Thymus (tissue), 11 donors: Measurements from ENCODE around the gene PPP1R7. TPM values are rescaled to one million over a fixed set of nuclear protein-coding genes. Genes with fewer than 3 reads are reported as not detected.

Experiments
- DNase-seq, 9 donors: peaks; one replicate each; pipeline ENCODE4 v3.0.0-alpha.2; 2013; ENCODE audit warnings: low spot score in 9 of 9, low read depth in 6 of 9, missing footprints in 1 of 9
- H3K27ac ChIP-seq, 2 donors: one replicate each; pipeline ENCODE4 v1.5.1; 2013; ENCODE audit warnings: control low read depth in 1 of 2, low read depth in 1 of 2, low read length in 1 of 2, mild to moderate bottlenecking in 1 of 2, moderate library complexity in 1 of 2
- H3K27me3 ChIP-seq, 2 donors: one replicate each; pipeline ENCODE4 v1.5.1; 2013; ENCODE audit warnings: low read length in 1 of 2; ENCODE audit not compliant: control insufficient read depth in 2 of 2, insufficient read depth in 1 of 2
- H3K36me3 ChIP-seq, 2 donors: one replicate each; pipeline ENCODE4 v1.5.1; 2013; ENCODE audit warnings: low read length in 1 of 2, mild to moderate bottlenecking in 1 of 2, moderate library complexity in 1 of 2; ENCODE audit not compliant: control insufficient read depth in 2 of 2, insufficient read depth in 2 of 2
- H3K4me1 ChIP-seq, 2 donors: one replicate each; pipeline ENCODE4 v1.5.1; 2013; ENCODE audit warnings: low read length in 2 of 2; ENCODE audit not compliant: control insufficient read depth in 2 of 2, insufficient read depth in 2 of 2
- H3K4me3 ChIP-seq, 2 donors: one replicate each; pipeline ENCODE4 v1.5.1; 2013; ENCODE audit warnings: low read length in 2 of 2, control low read depth in 1 of 2, mild to moderate bottlenecking in 1 of 2
- H3K9me3 ChIP-seq, 2 donors: one replicate each; pipeline ENCODE4 v1.5.1; 2013; ENCODE audit warnings: low read length in 1 of 2, mild to moderate bottlenecking in 1 of 2; ENCODE audit not compliant: control insufficient read depth in 2 of 2, insufficient read depth in 1 of 2
- WGBS: extraction: QIAGEN DNeasy Blood & Tissue Kit; methylation state at CpG from one replicate; pipeline ENCODE4 v1.1.7; 2013; 5-methylcytosine and 5-hydroxymethylcytosine counted together
- polyA plus RNA-seq: library from polyadenylated mRNA; stranded (reverse); fragments of 200-250 nt; gene quantifications from one replicate; pipeline ENCODE4 v1.2.3, GENCODE V29; 2013
- total RNA-seq: library from RNA; stranded (reverse); fragments of 120-200 nt; gene quantifications from one replicate; pipeline ENCODE4 v1.2.4, GENCODE V29; 2013
- donor health status: healthy.

The PPP1R7 gene
- total and polyA plus RNA-seq, 2 donors = 63.7 to 78.9 TPM

DNA sequence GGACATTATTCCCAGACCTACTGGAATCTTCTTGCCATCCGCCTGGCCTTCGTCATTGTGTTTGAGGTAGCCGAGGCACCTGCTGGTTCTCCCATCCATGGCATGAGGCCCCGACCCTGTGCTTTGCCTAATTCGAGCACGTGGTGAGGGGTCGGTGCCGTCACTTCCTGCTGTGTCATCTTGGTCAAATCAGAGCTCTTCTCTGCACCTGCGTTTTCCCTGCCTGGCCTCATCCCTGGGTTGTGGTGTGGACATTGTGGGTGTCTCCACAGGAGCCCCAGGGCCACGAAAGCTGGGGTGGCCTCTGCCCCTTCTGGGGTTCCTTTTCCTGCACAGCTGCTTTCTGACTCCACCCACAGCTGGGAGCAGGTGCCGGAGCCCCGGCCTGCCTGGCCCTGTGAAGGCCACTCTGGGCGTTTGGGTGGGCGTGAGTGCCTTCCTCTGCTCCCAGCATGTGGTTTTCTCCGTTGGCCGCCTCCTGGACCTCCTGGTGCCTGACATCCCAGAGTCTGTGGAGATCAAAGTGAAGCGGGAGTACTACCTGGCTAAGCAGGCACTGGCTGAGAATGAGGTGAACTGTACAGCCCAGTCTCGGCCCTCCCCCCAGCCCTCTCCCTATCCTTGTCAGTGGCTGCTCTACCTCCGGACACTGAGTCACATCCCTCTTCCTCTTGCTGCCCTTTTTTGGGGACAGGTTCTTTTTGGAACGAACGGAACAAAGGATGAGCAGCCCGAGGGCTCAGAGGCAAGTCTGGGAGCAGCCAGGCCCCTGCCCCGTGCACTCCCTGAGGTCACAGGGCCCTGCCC lies 73.1 kb downstream of the PPP1R7 start:
- 55% methylated on average over 23 of the region's 23 CpGs for WGBS
- no peak for DNase-seq
- Histone ChIP-seq H3K27ac (no peak overlapping the region), H3K9me3 (peaks cover 0 to 4% of the 10 kb centered on the region in 2 donors), H3K4me1 (peaks cover 3 to 9% of the 10 kb centered on the region in 2 donors), H3K36me3 (peaks cover 17 to 21% of the 10 kb centered on the region in 2 donors), H3K27me3 (peaks cover 8 to 24% of the 10 kb centered on the region in 2 donors), H3K4me3 (no peak overlapping the region)

DNA sequence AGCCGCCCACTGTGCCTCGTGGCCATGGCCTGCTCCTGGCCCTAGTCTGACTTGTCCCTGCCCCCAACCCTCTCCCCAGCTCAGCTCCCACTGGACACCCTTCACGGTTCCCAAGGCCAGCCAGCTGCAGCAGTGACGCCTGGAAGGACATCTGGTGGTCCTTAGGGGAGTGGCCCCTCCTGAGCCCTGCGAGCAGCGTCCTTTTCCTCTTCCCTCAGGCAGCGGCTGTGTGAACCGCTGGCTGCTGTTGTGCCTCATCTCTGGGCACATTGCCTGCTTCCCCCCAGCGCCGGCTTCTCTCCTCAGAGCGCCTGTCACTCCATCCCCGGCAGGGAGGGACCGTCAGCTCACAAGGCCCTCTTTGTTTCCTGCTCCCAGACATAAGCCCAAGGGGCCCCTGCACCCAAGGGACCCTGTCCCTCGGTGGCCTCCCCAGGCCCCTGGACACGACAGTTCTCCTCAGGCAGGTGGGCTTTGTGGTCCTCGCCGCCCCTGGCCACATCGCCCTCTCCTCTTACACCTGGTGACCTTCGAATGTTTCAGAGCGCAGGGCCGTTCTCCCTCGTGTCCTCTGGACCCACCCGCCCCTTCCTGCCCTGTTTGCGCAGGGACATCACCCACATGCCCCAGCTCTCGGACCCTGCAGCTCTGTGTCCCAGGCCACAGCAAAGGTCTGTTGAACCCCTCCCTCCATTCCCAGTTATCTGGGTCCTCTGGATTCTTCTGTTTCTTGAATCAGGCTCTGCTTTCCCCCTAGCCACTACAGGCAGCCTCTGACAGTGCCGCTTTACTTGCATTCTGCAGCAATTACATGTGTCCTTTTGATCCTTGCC lies 74.0 kb downstream of the PPP1R7 start:
- peaks cover 0 to 4% of the 10 kb centered on the region in 2 donors for H3K9me3 ChIP-seq
- H3K27me3 ChIP-seq = peaks cover 6 to 16% of the 10 kb centered on the region in 2 donors
- no peak overlapping the region for H3K4me3 ChIP-seq
- H3K27ac ChIP-seq = no peak overlapping the region
- WGBS = 88% methylated on average over 26 of the region's 26 CpGs
- H3K36me3 ChIP-seq = peaks cover 25 to 29% of the 10 kb centered on the region in 2 donors
- DNase-seq = no peak
- H3K4me1 ChIP-seq = peaks cover 0 to 6% of the 10 kb centered on the region in 2 donors

DNA sequence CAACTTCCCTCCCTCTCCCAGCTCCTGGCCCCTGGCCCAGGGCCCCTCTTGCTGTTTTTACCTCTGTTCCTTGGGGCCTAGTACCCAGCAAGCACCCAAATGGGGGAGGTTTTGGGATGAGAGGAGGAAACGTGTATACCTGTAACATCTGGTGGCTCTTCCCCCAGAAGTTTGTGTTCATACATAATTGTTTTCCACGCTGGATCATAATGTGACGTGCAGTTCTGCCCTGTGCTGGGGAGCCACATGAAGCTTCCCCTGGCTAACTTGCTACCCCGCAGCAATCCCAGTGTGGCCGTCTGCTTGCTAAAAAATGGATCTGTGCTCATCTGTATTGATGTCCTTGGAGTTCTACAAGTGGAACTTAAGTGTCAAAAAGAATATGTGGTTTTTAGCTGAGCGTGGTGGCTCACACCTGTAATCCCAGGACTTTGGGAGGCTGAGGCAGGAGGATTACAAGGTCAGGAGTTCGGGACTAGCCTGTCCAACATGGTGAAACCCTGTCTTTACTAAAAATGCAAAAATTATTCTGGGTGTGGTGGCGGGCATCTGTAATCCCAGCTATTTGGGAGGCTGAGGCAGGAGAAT lies 74.7 kb downstream of the PPP1R7 start:
- 84% methylated on average over 8 of the region's 8 CpGs for WGBS
- no peak overlapping the region for H3K4me3 ChIP-seq
- H3K36me3 ChIP-seq = peaks cover 32 to 35% of the 10 kb centered on the region in 2 donors
- no peak for DNase-seq
- H3K27ac ChIP-seq = no peak overlapping the region
- peaks cover 0 to 4% of the 10 kb centered on the region in 2 donors for H3K9me3 ChIP-seq
- H3K4me1 ChIP-seq = peaks cover 0 to 6% of the 10 kb centered on the region in 2 donors
- H3K27me3 ChIP-seq = peaks cover 0 to 8% of the 10 kb centered on the region in 2 donors

DNA sequence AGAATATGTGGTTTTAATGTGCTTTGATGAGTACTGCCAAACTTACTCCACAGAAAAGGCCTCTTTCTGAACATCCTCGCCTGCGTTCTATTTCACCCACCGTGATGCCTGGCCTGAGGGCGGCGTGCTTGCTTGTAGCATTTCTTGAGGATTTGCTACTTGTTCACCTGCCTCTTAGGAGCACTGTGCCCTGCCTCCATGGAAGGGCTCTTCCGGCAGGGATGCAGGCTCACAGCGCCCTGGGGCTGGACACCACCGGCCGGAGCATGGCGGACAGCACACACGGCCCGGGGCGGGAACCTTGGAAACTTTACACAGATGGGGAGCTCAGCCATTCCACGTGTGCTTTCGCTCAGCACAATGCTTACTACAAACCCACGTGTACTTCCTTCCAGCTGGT lies 75.3 kb downstream of the PPP1R7 start:
- Histone ChIP-seq H3K9me3 (peaks cover 0 to 4% of the 10 kb centered on the region in 2 donors), H3K27me3 (peaks cover 0 to 2% of the 10 kb centered on the region in 2 donors), H3K4me3 (no peak overlapping the region), H3K36me3 (peaks cover 38 to 41% of the 10 kb centered on the region in 2 donors), H3K27ac (no peak overlapping the region), H3K4me1 (peaks cover 0 to 6% of the 10 kb centered on the region in 2 donors)
- no peak for DNase-seq
- 96% methylated on average over 16 of the region's 16 CpGs for WGBS

DNA sequence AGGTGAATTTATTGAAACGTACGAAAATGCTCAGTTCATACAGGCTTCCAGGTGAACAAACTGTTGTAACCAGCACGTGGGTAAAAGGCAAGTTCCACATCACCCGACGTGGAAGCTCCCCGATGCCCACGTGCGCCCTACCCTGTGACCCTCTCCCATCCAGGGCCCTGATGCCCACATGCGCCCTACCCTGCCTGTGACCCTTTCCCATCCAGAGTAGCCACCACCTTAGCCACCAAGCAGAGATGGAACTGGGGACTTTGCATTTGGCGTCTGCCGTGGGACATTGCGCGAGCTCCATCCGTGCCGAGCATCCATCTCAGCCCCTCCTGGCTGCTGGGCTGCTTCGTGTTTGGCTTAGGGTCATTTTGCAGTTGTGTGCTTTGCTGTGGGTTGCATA lies 75.7 kb downstream of the PPP1R7 start:
- Histone ChIP-seq H3K27me3 (no peaks in the 10 kb centered on the region), H3K4me3 (no peak overlapping the region), H3K36me3 (peaks cover 42 to 46% of the 10 kb centered on the region in 2 donors), H3K27ac (no peak overlapping the region), H3K4me1 (peaks cover 0 to 6% of the 10 kb centered on the region in 2 donors), H3K9me3 (peaks cover 0 to 4% of the 10 kb centered on the region in 2 donors)
- 97% methylated on average over 16 of the region's 16 CpGs for WGBS
- no peak for DNase-seq

DNA sequence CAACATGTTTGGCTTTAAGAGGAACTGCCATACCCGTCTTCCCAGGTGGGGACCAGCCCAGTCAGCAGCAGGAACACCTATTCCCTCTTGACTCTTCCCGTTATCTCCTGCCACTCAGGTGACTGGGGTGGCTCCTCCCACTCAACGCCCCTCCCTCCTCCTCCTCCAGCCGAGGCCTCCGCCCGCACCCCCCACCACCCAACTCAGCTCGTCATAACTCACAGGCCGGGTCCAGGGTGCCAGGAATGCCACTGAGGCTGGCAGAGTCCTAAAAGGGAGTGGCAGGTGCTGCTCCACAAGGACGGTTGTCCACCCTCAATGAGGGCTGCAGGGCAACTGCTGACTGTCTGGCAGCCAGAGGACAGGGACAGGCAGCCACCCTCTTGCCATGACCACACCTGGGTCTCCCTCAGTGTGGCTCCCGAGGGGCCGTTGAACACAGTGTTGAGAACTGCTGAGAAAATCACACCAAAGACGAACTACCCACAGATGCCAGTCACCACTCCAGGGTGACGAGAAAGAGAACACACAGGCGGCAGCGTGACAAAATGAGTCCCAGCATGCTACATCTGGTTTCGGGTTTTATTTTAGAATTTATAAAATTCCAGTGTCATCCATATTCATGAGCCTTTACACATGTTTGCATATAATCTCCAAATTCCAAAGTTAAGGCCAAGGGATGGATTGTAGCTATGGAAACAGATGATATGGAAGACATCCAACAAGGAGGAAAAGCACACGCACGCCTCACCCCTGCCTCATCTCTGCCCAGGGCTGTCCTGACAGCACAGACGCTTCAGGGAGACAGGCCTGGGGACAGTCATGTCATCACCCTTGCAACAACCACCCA lies 76.7 kb downstream of the PPP1R7 start:
- Histone ChIP-seq H3K9me3 (peaks cover 0 to 4% of the 10 kb centered on the region in 2 donors), H3K4me1 (peaks cover 0 to 6% of the 10 kb centered on the region in 2 donors), H3K27me3 (no peaks in the 10 kb centered on the region), H3K36me3 (peaks cover 50 to 51% of the 10 kb centered on the region in 2 donors), H3K4me3 (no peak overlapping the region), H3K27ac (no peak overlapping the region)
- DNase-seq = no peak
- whole genome bisulfite sequencing = 97% methylated on average over 19 of the region's 19 CpGs

DNA sequence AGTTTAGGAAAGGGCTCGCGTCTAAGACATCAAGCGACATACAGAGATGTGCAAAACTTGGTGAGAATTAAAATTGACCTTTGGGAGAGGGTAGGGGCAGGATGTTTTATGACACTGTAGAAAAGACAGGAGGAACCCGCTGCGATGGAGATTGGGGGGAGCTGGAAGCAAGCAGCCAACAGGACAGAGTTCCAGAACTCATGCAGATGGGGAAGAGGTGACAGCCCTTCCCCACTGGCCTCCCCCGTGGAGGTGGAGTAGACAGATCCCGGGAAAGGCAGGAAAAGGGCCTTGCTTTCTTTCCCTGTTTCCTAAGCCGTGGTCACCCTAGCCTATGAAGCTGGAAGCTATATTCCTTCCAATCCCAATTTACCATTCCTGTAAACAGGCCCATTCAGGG lies 77.3 kb downstream of the PPP1R7 start:
- Histone ChIP-seq H3K4me3 (no peak overlapping the region), H3K27me3 (no peaks in the 10 kb centered on the region), H3K36me3 (peaks cover 51 to 54% of the 10 kb centered on the region in 2 donors), H3K9me3 (peaks cover 0 to 4% of the 10 kb centered on the region in 2 donors), H3K4me1 (peaks cover 0 to 6% of the 10 kb centered on the region in 2 donors), H3K27ac (no peak overlapping the region)
- DNase-seq = no peak
- 96% methylated on average over 8 of the region's 8 CpGs for WGBS

DNA sequence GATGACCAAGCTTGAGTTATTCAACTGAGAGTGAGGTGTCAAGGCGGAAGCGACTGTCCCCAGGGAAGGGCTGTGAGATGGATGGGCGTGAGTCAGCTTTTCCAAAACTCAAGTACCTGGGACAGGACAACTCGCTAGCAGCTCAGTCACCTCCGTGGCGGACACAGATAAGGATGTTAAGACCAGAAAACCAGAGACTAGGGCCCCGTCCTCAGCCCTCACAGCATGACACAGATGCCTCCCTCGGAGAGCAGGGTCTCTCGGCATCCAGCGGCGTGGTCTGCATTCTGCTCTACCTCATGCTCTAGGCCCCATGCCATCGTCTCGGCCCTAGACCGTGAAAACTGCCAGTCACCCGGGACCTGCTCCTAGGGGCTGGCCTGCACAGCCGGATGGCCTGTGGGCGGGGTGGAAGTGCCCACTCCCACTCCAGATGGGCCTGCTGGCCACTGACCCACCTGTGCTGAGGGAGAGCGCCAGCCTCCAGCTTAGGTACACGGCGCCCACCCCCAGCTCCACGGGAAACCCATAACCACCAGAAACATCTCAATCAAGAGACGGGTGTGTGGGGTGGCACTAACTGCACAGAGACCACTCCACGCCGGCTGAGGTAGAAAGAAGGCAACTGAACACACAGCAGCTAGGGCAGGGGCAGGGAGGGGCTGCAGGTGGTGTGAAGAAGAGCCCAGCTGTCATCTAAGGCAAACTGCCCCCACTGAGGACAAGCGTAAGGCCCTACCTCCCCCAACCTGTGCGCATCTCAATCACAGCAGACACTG lies 78.0 kb downstream of the PPP1R7 start:
- no peak for DNase-seq
- Histone ChIP-seq H3K27me3 (no peaks in the 10 kb centered on the region), H3K9me3 (peaks cover 0 to 1% of the 10 kb centered on the region in 2 donors), H3K4me3 (no peak overlapping the region), H3K27ac (no peak overlapping the region), H3K4me1 (peaks cover 0 to 6% of the 10 kb centered on the region in 2 donors), H3K36me3 (peaks cover 56 to 60% of the 10 kb centered on the region in 2 donors)
- 98% methylated on average over 26 of the region's 26 CpGs for WGBS
